Activated T-helper 1 cell treated with anti-CD3 and anti-CD28 coated beads, Interleukin-12 subunit alpha, Interleukin-12 subunit beta, Interleukin-2, Interleukin-4 antibody, amounts not matched to agents 30 ng/mL and 10 ng/mL and 1 ng/mL, durations not matched to agents 14 hours and 24 hours and 36 hours (primary cell): ENCODE data around the gene ACER3. TPM values are rescaled to one million over a fixed set of nuclear protein-coding genes. Genes with fewer than 3 reads are reported as not detected.
"Not testable (repeated sequence)": the region's sequence is repeated elsewhere in the genome, so short reads cannot be mapped to it uniquely, and the experiment has no call there.

Experiments
- DNase-seq: peaks from one replicate; pipeline ENCODE4 v3.0.0; 2021; ENCODE audit warnings: low spot score
- H3K27ac Mint-ChIP-seq: one replicate; pipeline ENCODE4 v1.8.0; 2021; ENCODE audit warnings: mild to moderate bottlenecking, mixed read lengths
- H3K27me3 Mint-ChIP-seq: one replicate; pipeline ENCODE4 v1.8.0; 2022; ENCODE audit warnings: mild to moderate bottlenecking, moderate library complexity, mixed read lengths; ENCODE audit not compliant: insufficient read depth
- H3K36me3 Mint-ChIP-seq: one replicate; pipeline ENCODE4 v1.8.0; 2021; ENCODE audit warnings: low read depth, mixed read lengths
- H3K4me1 Mint-ChIP-seq: one replicate; pipeline ENCODE4 v1.8.0; 2021; ENCODE audit warnings: low read depth, mixed read lengths
- H3K4me3 Mint-ChIP-seq: one replicate; pipeline ENCODE4 v1.8.0; 2021; ENCODE audit warnings: mild to moderate bottlenecking, moderate library complexity, mixed read lengths
- H3K9me3 Mint-ChIP-seq: one replicate; pipeline ENCODE4 v1.8.0; 2021; ENCODE audit warnings: mixed read lengths
- intact Hi-C: fragments of 100-400 bp; cut with micrococcal nuclease; formaldehyde crosslinking; loops from one replicate; pipeline ENCODE4 v1.15.1; 2024
- total RNA-seq: library from RNA; stranded (reverse); gene quantifications from 2 replicates; pipeline ENCODE4 v1.2.3, GENCODE V29; 2022

The ACER3 gene
- total RNA-seq, 1 donor from 2014 or later, result 12.2 TPM

DNA sequence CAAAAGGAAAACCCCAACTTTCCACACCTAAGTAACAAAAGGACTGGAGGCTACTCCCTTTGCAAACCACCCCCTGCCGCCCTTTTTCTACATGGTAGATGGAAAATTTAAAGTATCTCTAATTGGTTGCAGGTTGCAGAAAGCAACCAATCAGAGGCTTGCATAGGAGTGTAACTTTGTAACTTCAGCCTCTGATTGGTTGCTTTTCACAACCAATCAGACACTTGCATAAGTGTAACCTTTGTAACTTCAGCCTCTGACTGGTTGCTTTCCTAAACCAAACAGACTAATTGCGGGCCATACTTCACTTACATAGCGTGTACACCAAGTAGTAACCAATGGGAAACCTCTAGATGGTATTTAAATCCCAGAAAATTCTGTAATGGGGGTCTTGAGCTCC lies 16.8 kb upstream of the ACER3 start:
- Mint-ChIP-seq H3K36me3 (no peaks in the 10 kb centered on the region), H3K4me3 (no peak overlapping the region), H3K4me1 (no peaks in the 10 kb centered on the region), H3K27me3 (peaks cover 19% of the 10 kb centered on the region), H3K27ac (no peak overlapping the region), H3K9me3 (no peaks in the 10 kb centered on the region)
- intact Hi-C loops, result no loop called here
- DNase-seq, result no peak

DNA sequence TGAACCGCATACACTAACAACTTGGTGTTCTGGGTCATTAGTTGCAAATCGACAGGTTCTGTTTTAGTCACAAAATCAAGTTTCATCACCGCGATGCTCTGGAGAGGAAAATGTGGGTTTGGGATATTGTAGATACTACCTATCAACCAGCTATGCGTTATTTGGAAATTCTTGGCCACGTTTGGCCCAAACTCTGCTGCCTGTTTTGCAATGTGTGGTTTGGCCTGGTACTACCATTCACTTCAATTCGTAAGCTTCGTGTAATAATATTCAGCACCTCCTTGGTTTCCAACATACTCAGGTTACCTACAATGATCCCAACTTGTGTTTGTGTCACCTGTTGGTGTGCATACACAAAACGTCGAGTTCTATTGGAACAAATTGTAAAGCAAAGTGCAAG lies 16.2 kb upstream of the ACER3 start:
- intact Hi-C loops, result no loop called here
- Mint-ChIP-seq H3K4me3 (no peak overlapping the region), H3K27ac (no peak overlapping the region), H3K9me3 (no peaks in the 10 kb centered on the region), H3K27me3 (peaks cover 16% of the 10 kb centered on the region), H3K36me3 (no peaks in the 10 kb centered on the region), H3K4me1 (no peaks in the 10 kb centered on the region)
- no peak for DNase-seq

DNA sequence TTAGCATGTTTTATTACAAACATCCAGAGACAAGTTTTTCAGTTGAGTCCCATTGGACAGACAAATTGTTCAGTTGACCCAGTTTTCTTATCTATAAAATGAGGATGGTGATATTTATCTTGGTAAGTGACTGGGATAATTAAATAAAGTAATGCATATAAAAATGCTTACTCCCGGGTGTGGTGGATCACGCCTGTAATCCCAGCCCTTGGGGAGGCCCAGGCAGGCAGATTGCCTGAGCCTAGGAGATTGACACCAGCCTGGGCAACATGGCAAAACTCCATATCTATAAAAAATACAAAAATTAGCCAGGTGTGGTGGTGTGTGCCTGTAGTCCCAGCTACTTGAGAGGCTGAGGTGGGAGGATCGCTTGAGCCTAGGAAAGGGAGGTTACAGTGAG lies 15.6 kb upstream of the ACER3 start:
- intact Hi-C loops, result no loop called here
- Mint-ChIP-seq H3K27me3 (peaks cover 13% of the 10 kb centered on the region), H3K36me3 (no peaks in the 10 kb centered on the region), H3K4me1 (no peaks in the 10 kb centered on the region), H3K4me3 (no peak overlapping the region), H3K9me3 (no peaks in the 10 kb centered on the region), H3K27ac (no peak overlapping the region)
- no peak for DNase-seq

DNA sequence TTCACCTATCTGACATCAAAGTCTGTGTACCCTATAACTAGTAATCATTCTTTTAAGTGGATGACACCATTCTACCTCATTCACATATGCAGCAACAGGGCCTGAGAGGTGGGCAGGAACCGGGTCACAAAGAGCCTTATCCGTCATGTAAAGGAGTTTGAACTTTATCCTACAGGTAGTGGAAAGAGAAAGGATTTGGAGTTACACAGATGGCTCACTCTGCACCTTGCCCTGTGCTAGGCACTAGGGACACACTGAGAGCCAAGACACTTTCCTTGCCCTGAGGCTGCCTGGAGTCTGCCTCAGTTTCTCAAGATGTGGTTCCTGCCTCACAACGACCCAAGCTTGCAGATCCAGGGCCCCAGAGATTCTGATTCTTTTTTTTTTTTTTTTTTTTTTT lies 14.3 kb upstream of the ACER3 start:
- Mint-ChIP-seq H3K27me3 (peaks cover 9% of the 10 kb centered on the region), H3K4me1 (no peaks in the 10 kb centered on the region), H3K4me3 (no peak overlapping the region), H3K9me3 (no peaks in the 10 kb centered on the region), H3K27ac (no peak overlapping the region), H3K36me3 (no peaks in the 10 kb centered on the region)
- intact Hi-C loops, result no loop called here
- DNase-seq, result no peak

DNA sequence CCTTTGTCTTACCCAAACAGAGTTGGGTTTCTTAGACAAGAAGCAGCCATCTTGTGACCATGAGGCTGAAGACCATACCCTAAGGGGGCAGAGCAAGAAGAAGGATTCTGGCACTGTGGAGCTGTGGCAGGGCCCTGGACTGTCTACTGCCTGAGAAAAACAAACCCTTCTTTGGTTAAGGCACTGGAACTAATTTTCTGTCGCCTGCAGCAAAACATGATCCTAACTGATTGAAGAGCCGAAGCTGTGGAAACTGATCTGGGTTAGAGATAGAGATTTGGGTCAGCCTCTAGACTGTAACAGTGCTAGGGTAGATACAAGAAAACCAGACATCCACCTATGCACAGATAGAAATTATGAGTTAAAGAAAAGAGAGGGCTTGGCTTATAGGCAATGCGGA lies 11.3 kb upstream of the ACER3 start:
- Mint-ChIP-seq H3K36me3 (no peaks in the 10 kb centered on the region), H3K27me3 (peaks cover 9% of the 10 kb centered on the region), H3K9me3 (no peaks in the 10 kb centered on the region), H3K27ac (no peak overlapping the region), H3K4me1 (no peaks in the 10 kb centered on the region), H3K4me3 (no peak overlapping the region)
- intact Hi-C loops, result no loop called here
- DNase-seq, result no peak

DNA sequence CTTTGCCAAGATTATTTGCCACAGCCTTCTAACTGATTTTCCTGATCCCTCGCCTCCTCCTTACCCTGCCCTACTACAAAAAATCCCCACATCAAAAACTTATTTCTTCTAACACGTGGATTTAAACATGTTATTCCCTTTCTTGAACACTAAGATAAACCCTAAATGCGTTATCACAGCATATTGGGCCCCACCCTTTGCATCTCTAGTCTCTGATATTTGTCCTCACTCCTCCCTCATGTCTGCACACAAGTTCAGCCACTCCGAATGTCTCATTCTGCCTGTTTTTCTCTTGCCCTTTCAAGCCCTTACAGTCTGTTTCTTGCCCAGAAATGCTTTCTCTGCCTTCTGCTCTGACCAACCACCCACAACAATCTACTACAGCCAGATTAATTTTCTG lies 10.6 kb upstream of the ACER3 start:
- peaks cover 13% of the 10 kb centered on the region for H3K27me3 Mint-ChIP-seq
- H3K9me3 Mint-ChIP-seq, result no peaks in the 10 kb centered on the region
- no peaks in the 10 kb centered on the region for H3K36me3 Mint-ChIP-seq
- no peak overlapping the region for H3K27ac Mint-ChIP-seq
- intact Hi-C loops, result no loop called here
- DNase-seq, result no peak
- no peaks in the 10 kb centered on the region for H3K4me1 Mint-ChIP-seq
- H3K4me3 Mint-ChIP-seq, result no peak overlapping the region

DNA sequence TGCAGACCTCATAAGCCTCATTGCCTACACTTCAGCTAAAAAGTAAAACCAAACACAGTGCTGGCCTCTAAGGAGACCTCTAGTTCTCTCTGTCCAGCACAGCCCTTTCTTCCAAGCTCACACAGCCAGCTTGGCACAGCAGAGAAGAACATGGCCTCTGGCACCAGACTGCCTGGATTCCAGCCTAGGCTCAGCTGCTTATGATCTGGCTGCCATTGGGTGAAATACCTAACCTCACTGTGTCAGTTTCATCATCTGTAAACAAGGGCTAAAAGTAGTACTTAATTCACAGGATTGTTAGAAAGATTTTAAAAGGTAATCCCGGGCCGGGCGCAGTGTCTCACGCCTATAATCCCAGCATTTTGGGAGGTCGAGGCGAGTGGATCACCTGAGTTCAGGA lies 9.9 kb upstream of the ACER3 start:
- no peak for DNase-seq
- Mint-ChIP-seq H3K27ac (no peak overlapping the region), H3K4me1 (no peaks in the 10 kb centered on the region), H3K36me3 (no peaks in the 10 kb centered on the region), H3K27me3 (peaks cover 13% of the 10 kb centered on the region), H3K4me3 (no peak overlapping the region), H3K9me3 (no peaks in the 10 kb centered on the region)
- intact Hi-C loops, result no loop called here

DNA sequence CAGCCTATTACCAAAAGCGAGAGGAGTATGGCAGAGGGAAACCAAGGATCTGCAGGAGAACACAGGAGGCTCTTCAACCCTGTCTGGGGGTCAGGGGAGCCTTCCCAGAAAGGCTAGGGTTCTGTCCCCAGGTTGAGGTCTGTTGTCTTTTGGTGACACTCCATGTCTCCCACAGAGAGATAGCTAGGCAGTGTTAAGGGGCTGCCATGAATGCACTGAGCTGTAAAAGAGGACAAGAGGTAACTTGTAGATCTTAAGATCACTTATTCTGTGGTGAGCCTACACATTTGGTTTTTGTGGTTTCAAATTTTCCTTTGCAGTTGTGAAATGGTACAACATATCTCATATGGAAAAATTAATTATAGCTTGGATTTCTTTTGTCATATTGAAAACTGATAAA lies 6.0 kb upstream of the ACER3 start:
- Mint-ChIP-seq H3K27ac (no peak overlapping the region), H3K36me3 (no peaks in the 10 kb centered on the region), H3K4me3 (no peak overlapping the region), H3K4me1 (peaks cover 4% of the 10 kb centered on the region), H3K27me3 (peaks cover 7% of the 10 kb centered on the region), H3K9me3 (no peaks in the 10 kb centered on the region)
- intact Hi-C loops, result no loop called here
- no peak for DNase-seq

DNA sequence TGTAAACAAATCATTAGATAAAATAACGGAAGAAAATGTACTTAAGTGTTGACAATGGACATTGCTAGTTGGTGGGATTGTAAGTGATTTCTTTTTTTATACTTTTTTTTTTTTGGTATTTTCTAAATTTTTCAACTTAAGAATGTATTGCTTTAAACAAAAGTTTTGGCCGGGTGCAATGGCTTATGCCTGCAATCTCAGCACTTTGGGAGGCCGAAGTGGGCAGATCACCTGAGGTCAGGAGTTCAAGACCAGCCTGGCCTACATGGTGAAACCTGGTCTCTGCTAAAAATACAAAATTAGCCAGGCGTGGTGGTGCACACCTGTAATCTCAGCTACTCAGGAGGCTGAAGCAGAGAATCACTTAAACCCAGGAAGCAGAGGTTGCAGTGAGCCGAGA lies 5.0 kb upstream of the ACER3 start:
- intact Hi-C loops, H3K4me3 Mint-ChIP-seq, DNase-seq, H3K9me3 Mint-ChIP-seq, H3K27me3 Mint-ChIP-seq, H3K27ac Mint-ChIP-seq, H3K36me3 Mint-ChIP-seq, H3K4me1 Mint-ChIP-seq: not testable (repeated sequence)

DNA sequence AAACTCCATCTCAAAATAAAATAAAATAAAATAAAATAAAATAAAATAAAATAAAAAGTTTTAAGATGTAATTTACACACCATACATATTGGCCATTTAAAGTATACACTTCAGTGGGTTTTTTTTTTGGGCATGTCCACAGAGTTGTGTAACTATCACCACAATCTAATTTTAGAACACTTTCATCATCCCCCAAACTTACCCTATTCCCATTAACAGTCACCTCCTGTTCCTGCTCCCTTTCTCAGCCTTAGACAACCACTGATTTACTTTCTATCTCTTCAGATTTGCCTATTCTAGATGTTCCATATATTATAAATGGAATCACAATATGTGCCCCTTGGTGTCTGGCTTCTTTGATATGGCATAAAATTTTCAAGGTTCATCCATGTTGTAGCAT lies 4.6 kb upstream of the ACER3 start:
- Mint-ChIP-seq H3K4me3 (no peak overlapping the region), H3K27me3 (peaks cover 7% of the 10 kb centered on the region), H3K27ac (no peak overlapping the region), H3K4me1 (peaks cover 9% of the 10 kb centered on the region), H3K9me3 (no peaks in the 10 kb centered on the region), H3K36me3 (no peaks in the 10 kb centered on the region)
- no peak for DNase-seq
- intact Hi-C loops, result no loop called here

DNA sequence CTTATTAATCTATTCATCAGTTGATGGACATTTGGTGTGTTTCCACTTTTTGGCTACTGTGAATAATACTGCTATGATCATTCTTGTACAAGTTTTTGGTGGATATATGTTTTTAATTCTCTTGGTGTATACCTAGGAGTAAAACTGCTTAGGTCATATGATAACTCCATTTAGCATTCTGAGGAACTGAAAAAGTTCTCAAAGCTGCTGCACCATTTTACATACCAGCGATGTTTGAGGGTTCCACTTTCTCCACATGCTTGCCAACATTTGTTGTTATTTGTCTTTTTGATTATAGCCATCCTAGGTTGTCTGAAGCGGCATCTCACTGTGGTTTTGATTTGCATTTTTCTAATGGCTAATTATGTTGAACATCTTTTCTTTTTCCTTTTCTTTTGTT lies 4.1 kb upstream of the ACER3 start:
- intact Hi-C loops, result no loop called here

DNA sequence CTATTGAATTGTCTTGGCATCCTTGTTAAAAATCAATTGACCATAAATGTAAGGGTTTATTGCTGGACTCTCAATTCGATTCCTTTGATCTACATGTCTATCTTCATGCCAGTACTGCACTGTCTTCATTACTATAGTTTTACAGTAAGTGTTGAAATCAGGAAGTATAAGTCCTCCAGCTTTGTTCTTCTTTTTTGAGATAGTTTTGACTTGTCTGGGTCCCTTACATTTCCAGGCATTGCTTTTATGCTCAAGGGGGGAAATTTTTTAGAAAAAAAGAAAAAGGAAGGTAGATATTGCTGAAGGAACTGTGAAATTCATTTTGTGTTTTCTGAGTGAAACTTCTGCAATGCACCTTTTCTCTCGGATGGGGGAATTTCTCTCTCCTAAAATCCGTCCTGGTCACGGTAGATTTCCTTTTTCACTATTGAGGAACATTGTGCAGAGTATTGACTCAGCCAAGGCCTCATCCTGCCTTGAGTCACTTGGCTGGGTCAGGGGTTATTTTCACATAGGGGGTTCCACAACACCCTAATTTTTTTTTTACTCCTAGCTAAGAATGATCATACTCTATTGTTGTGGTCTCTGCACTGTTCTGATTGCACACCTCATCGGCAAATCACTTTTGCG lies 2.8 kb upstream of the ACER3 start:
- intact Hi-C loops, result no loop called here
- Mint-ChIP-seq H3K4me3 (no peak overlapping the region), H3K4me1 (peaks cover 21% of the 10 kb centered on the region), H3K27me3 (peaks cover 7% of the 10 kb centered on the region), H3K27ac (no peak overlapping the region), H3K9me3 (no peaks in the 10 kb centered on the region), H3K36me3 (no peaks in the 10 kb centered on the region)
- DNase-seq, result no peak

More for the DNA sequence above, 4.1 kb upstream of the ACER3 start:
- H3K27ac Mint-ChIP-seq, result no peak overlapping the region
- DNase-seq, result no peak
- peaks cover 14% of the 10 kb centered on the region for H3K4me1 Mint-ChIP-seq
- no peaks in the 10 kb centered on the region for H3K9me3 Mint-ChIP-seq
- H3K4me3 Mint-ChIP-seq, result no peak overlapping the region
- no peaks in the 10 kb centered on the region for H3K36me3 Mint-ChIP-seq
- peaks cover 7% of the 10 kb centered on the region for H3K27me3 Mint-ChIP-seq

DNA sequence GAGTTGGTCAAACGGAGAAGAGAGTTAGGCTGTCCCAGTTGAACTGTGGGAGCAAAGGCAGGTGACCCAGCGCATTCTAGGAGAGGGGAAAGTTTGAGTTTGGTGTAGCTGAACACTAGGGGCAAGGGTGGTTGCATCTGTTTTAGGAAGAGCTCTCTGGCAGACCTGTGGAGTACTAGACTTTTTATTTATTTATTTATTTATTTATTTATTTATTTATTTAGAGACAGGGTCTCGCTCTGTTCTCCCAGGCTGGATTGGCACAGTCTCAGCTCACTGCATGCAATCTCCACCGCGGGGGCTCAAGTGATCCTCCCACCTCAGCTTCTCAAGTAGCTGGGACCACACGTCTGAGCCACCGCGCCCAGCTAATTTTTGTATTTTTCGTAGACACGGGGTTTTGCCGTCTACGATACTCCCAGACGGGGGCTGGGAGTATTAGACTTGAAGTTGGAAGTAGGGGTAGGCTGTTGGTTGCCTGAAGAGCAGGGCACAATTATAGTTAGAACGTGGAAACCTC lies 950 bp upstream of the ACER3 start:
- Mint-ChIP-seq H3K27ac (peak overlapping the region; percentile 28), H3K9me3 (no peaks in the 10 kb centered on the region), H3K36me3 (no peaks in the 10 kb centered on the region)

DNA sequence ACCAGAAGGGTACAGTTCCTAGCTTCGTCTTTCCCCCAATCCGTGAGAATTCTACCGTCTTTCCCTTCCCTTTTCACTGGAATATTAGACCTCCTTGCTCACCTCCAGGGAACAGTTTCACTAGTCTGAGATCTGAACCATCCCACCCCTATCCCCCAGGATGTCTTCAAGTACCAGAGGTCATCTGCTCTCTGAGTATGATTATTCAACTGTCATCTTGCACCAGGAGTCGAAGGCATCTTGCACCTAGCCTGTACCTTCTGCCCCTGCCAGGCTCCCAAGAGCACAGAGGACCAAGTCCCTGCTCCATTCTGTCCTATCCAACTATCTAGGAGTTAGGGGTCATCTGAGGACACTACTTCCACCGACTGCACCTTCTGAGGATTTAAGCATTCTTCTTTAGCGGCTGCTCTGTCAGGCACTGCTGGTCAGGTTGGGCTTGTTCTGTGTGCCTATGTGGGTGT lies 804 bp downstream of the ACER3 start:
- no peaks in the 10 kb centered on the region for H3K9me3 Mint-ChIP-seq

More for the DNA sequence above, 950 bp upstream of the ACER3 start:
- intact Hi-C loops, result loop anchor here (1.0 to 5.0 kb wide), 6 partner anchors 54 to 963 kb away; partner anchors contain the start of genes AAMDC, GVQW3, RSF1 and THAP12
- Mint-ChIP-seq H3K4me3 (peak overlapping the region; percentile 73), H3K27me3 (peaks cover 2% of the 10 kb centered on the region), H3K4me1 (peaks cover 33% of the 10 kb centered on the region)
- no peak for DNase-seq

More for the DNA sequence above, 804 bp downstream of the ACER3 start:
- H3K4me1 Mint-ChIP-seq, result peaks cover 33% of the 10 kb centered on the region
- H3K36me3 Mint-ChIP-seq, result peaks cover 2% of the 10 kb centered on the region
- DNase-seq, result no peak
- peaks cover 2% of the 10 kb centered on the region for H3K27me3 Mint-ChIP-seq
- intact Hi-C loops, result loop anchor here (2.0 to 5.0 kb wide), 2 partner anchors 481 to 961 kb away; partner anchors contain the start of genes AAMDC, GVQW3, RSF1 and THAP12
- peak overlapping the region; percentile 90 for H3K4me3 Mint-ChIP-seq
- H3K27ac Mint-ChIP-seq, result peak overlapping the region; percentile 73
